ENCODE data around the gene POLR2A.
"Not testable (repeated sequence)": the region's sequence is repeated elsewhere in the genome, so short reads cannot be mapped to it uniquely, and the experiment has no call there.

Gene POLR2A

GRCh38 chr17:7460850-7461660, 23.1 kb upstream of the POLR2A start:
- DNase-seq (ENCODE audit: low spot score) (no peak), FAIRE-seq (no peak)

GRCh38 chr17:7462474-7463371, 21.4 kb upstream of the POLR2A start:
- no peak for DNase-seq (ENCODE audit: low spot score)
- no peak for FAIRE-seq

- DNase-seq (ENCODE audit: low spot score) = no peak
- no peak for FAIRE-seq
Measured at GRCh38 chr17:7463372-7463846, 20.8 kb upstream of the POLR2A start.

- DNase-seq (ENCODE audit: low spot score) = no peak
- no peak for FAIRE-seq
Measured at GRCh38 chr17:7464081-7464480, 20.1 kb upstream of the POLR2A start.

GRCh38 chr17:7465597-7466275, 18.4 kb upstream of the POLR2A start:
- FAIRE-seq (no peak), DNase-seq (ENCODE audit: low spot score) (no peak)

- no peak for DNase-seq (ENCODE audit: low spot score)
- no peak for FAIRE-seq
Measured at GRCh38 chr17:7466318-7466638, 17.9 kb upstream of the POLR2A start.

GRCh38 chr17:7466639-7467341, 17.4 kb upstream of the POLR2A start:
- FAIRE-seq (peak; percentile 76), DNase-seq (ENCODE audit: low spot score) (peak; percentile 78)

GRCh38 chr17:7467498-7467897, 16.7 kb upstream of the POLR2A start:
- FAIRE-seq (no peak), DNase-seq (ENCODE audit: low spot score) (no peak)

- FAIRE-seq = no peak
- no peak for DNase-seq (ENCODE audit: low spot score)
Measured at GRCh38 chr17:7468290-7468689, 15.9 kb upstream of the POLR2A start.

- FAIRE-seq = no peak
Measured at GRCh38 chr17:7468804-7469389, 15.3 kb upstream of the POLR2A start.

GRCh38 chr17:7469843-7470242, 14.3 kb upstream of the POLR2A start:
- not testable (repeated sequence) for DNase-seq (ENCODE audit: low spot score); FAIRE-seq

More at GRCh38 chr17:7468804-7469389, 15.3 kb upstream of the POLR2A start:
- no peak for DNase-seq (ENCODE audit: low spot score)

GRCh38 chr17:7470457-7470973, 13.7 kb upstream of the POLR2A start:
- not testable (repeated sequence) for FAIRE-seq; DNase-seq (ENCODE audit: low spot score)

GRCh38 chr17:7471729-7472128, 12.4 kb upstream of the POLR2A start:
- FAIRE-seq = no peak
- DNase-seq (ENCODE audit: low spot score) = no peak

GRCh38 chr17:7474767-7475166, 9.4 kb upstream of the POLR2A start:
- FAIRE-seq = not testable (repeated sequence)

GRCh38 chr17:7475764-7476422, 8.3 kb upstream of the POLR2A start:
- no peak for FAIRE-seq
- DNase-seq (ENCODE audit: low spot score) = no peak

More at GRCh38 chr17:7474767-7475166, 9.4 kb upstream of the POLR2A start:
- not testable (repeated sequence) for DNase-seq (ENCODE audit: low spot score)

GRCh38 chr17:7476494-7476893, 7.7 kb upstream of the POLR2A start:
- FAIRE-seq (no peak), DNase-seq (ENCODE audit: low spot score) (peak; percentile 37)

GRCh38 chr17:7476951-7477350, 7.2 kb upstream of the POLR2A start:
- FAIRE-seq = no peak

GRCh38 chr17:7477392-7478275, 6.5 kb upstream of the POLR2A start:
- DNase-seq (ENCODE audit: low spot score) = peak; percentile 33

More at GRCh38 chr17:7476951-7477350, 7.2 kb upstream of the POLR2A start:
- no peak for DNase-seq (ENCODE audit: low spot score)

More at GRCh38 chr17:7477392-7478275, 6.5 kb upstream of the POLR2A start:
- FAIRE-seq = no peak

Data from RCC 7860 (cell line).